Muscle of back (tissue), 11 donors: ENCODE data around the gene NVL. TPM values are rescaled to one million over a fixed set of nuclear protein-coding genes. Genes with fewer than 3 reads are reported as not detected.
A peak's percentile ranks its signal among the peaks of the same experiment; 100 is the strongest.
"Not testable (repeated sequence)": the region's sequence is repeated elsewhere in the genome, so short reads cannot be mapped to it uniquely, and the experiment has no call there.

Experiments
- DNase-seq, 3 donors: peaks; one replicate each; pipeline versions ENCODE4 v3.0.0 to v3.0.0-alpha.2; 2013
- polyA plus RNA-seq, 10 donors: library from polyadenylated mRNA; unstranded; fragments of 120-200 nt; gene quantifications; one replicate each; pipeline ENCODE4 v1.2.1, GENCODE V29; 2013; ENCODE audit not compliant: insufficient read length in 10 of 10

NVL gene
- polyA plus RNA-seq, 10 donors: 13.7 to 31.1 (median 22.4) TPM

GRCh38 chr1:224338150-224338838, 8.3 kb upstream of the NVL start:
- no peak for DNase-seq

GRCh38 chr1:224333939-224334786, 4.2 kb upstream of the NVL start:
- peak in 1 of 3 donors; percentile 10 for DNase-seq

DNA sequence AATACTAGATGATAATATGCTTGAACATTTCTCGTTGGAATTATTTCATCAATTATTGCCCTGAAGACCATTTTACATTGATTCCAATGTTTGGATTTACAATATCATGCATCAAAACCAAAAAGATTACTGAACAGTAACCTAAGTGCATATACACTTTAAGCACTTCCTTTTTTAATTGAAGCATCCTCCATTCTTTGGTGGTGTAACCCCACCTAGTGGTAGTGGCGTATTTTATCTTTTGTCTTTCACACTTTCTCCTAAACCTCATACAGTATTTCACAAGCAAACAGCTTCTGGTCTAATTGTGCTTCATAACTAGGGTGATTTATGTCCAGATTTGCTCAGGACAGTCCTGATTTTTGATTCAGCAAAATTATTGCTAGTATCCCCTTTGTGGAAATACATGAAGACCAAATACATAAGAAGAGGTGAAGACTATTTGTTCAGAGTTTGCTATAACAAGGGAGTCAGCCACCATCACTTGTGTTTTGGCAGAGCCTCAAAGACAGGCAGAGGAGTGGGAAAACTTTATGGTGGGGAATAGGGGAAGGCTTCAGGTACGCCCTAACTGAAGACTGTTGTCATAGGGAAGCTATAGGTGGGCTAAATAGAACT, 3.4 kb upstream of the NVL start:
- DNase-seq: peak; percentile 50 to 76 (median 52)

DNA sequence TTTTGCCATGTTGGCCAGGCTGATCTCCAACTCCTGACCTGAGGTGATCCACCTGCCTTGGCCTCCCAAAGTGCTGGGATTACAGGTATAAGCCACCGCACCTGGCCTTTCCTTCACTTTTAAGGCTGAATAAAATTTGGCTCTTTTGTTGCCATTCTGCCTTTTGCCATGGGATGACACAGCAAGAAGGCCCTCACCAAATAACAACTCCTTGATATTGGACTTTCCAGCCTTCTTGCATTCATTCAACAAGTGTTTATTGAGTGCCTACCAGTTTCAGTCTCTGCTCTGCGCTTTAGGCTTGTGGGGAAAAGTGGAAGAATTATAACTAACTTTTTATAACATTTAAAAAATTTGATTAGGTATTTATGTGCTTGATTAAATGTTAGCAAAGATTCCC, 1.9 kb upstream of the NVL start:
- DNase-seq: no peak

- no peak for DNase-seq
Measured at GRCh38 chr1:224331326-224331725, 1.4 kb upstream of the NVL start.

DNA sequence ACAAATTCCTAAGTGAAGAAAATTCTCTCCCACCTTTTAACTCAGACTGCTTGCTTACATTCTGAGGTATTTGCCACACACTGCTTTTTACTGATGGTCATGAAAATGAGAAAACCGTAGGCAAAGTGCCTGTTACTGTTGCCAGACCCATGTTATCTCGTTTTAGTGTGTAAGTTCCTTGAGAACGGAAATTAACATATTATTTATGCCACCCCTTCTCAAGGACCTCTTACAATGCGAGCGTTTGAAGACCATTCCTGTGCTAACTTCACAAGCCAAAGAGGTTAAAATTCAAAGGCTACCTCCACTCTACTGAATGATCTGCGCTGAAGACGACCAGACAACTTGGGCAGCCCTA, 509 bp downstream of the NVL start:
- DNase-seq: no peak

GRCh38 chr1:224328644-224329043, 1.3 kb downstream of the NVL start:
- DNase-seq: no peak

- no peak for DNase-seq
Measured at GRCh38 chr1:224325959-224326358, 4.0 kb downstream of the NVL start.

- DNase-seq: no peak
Measured at GRCh38 chr1:224321706-224322105, 8.3 kb downstream of the NVL start.

GRCh38 chr1:224317383-224318045, 12.5 kb downstream of the NVL start:
- no peak for DNase-seq

GRCh38 chr1:224312025-224312424, 17.9 kb downstream of the NVL start:
- no peak for DNase-seq

- not testable (repeated sequence) for DNase-seq
Measured at GRCh38 chr1:224311503-224311902, 18.5 kb downstream of the NVL start.

GRCh38 chr1:224308064-224308463, 21.9 kb downstream of the NVL start:
- DNase-seq: no peak

- DNase-seq: no peak
Measured at GRCh38 chr1:224304767-224305166, 25.2 kb downstream of the NVL start.

DNA sequence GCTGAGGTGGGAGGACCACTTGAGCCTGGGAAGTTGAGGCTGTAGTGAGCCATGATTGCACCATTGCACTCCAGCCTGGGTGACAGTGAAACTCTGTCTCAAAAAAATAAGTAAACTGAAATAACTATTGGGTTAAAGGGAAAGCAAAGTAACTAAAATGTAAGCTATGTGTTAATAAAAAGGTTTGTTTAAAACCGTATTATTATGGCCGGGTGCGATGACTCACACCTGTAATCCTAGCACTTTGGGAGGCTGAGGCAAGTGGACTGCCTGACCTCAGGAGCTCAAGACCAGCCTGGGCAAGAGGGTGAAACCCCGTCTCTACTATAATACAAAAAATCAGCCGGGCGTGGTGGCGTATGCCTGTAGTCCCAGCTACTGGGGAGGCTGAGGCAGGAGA, 27.0 kb downstream of the NVL start:
- no peak for DNase-seq

DNA sequence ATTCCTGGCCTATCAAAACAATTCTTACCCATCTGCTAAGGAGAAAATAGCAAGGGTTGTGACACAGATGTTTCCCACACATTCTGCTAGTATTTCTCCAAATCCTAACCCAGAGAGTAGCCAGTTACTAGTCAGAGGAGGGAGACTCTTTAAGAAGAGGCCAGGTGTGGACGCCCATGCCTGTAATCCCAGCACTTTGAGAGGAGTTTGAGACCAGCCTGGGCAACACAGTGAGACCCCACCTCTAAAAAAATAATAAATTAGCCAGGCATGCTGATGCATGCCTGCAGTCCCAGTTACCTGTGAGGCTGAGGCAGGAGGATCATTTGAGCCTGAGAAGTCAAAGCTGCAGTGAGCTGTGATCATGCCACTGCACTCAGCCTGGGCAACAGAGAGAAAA, 28.6 kb downstream of the NVL start:
- DNase-seq: no peak

DNA sequence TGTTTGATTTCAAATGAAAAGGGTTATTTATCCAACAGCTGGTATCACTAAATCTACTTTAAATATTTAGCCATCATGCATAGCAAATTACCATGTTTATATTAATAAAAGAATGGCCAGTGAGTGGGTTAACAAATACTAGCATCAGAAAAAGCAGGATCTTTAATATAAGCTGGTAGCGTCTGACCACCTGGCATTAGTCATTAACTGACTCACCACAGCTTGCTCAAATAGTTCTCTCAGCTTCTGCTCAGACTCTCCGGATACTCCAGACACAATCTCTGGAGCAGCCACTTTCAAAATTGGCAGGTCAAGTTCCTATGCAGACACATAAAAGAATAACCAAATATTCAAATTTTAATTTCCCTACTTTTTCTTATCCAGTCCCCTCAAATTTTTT, 29.6 kb downstream of the NVL start:
- peak in 1 of 3 donors; percentile 5 for DNase-seq

GRCh38 chr1:224298346-224299330, 31.3 kb downstream of the NVL start:
- DNase-seq: no peak

DNA sequence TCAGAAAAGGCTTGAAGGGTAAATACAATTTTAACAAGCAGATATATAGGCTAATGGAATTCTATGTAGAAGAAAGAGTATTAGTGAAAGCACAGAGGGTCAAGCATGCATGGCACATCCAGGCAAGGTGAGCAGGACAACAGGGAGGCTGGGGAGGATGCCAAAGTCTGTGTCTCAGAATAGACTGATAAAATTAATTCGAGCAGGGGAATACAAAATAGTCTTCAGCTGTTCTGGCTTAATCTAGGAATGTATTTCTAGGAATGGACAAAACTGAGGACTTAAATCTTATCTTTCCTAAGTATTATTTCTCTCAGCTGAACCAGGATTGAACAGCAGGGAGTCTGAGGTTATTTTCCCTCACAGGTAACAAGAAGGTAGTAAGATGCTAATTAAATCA, 35.2 kb downstream of the NVL start:
- no peak for DNase-seq

- DNase-seq: no peak
Measured at GRCh38 chr1:224292419-224292818, 37.6 kb downstream of the NVL start.

- DNase-seq: no peak
Measured at GRCh38 chr1:224289396-224289795, 40.6 kb downstream of the NVL start.
